Measurements from ENCODE around the gene KRTAP10-2. TPM values are rescaled to one million over a fixed set of nuclear protein-coding genes. Genes with fewer than 3 reads are reported as not detected.

Gene KRTAP10-2
- total and polyA plus RNA-seq, 2 of the 4 experiments (the other 2 are of a cell fraction), result not detected

- no peak overlapping the region for H2BK120ac ChIP-seq (ENCODE audit: low read depth, low read length)
- H3K14ac ChIP-seq (replicated peaks; ENCODE audit: low read depth, low read length), result no peak overlapping the region
- H4K91ac ChIP-seq (ENCODE audit: insufficient read depth, low read depth, low read length), result no peak overlapping the region
- no peaks in the 10 kb centered on the region; the same call in 1 of the 2 replicates for H3K9me3 ChIP-seq (ENCODE audit: control insufficient read depth, insufficient read depth, low read length)
- no peak overlapping the region for H3K27ac ChIP-seq (ENCODE audit: insufficient read depth, low read length)
- no peak overlapping the region for H3K56ac ChIP-seq (ENCODE audit: extremely low read depth, insufficient read depth, low read length)
- H2BK5ac ChIP-seq (ENCODE audit: low read depth, low read length, poor library complexity, severe bottlenecking), result no peak overlapping the region
- no peak for TF ChIP-seq RFX5 (IDR thresholded peaks at IDR 0.05; ENCODE audit: low read depth, low read length)
- no peak for TF ChIP-seq MAFK (IDR thresholded peaks at IDR 0.05; ENCODE audit: low read depth, low read length)
- no peak for TF ChIP-seq RCOR1 (IDR thresholded peaks at IDR 0.05; ENCODE audit: insufficient replicate concordance, low read length)
- TF ChIP-seq MXI1 (IDR thresholded peaks at IDR 0.05; ENCODE audit: borderline replicate concordance, low read depth, low read length), result no peak
- TF ChIP-seq BHLHE40 (IDR thresholded peaks at IDR 0.05; ENCODE audit: low read depth, low read length), result no peak
- TF ChIP-seq, protein P1, sequence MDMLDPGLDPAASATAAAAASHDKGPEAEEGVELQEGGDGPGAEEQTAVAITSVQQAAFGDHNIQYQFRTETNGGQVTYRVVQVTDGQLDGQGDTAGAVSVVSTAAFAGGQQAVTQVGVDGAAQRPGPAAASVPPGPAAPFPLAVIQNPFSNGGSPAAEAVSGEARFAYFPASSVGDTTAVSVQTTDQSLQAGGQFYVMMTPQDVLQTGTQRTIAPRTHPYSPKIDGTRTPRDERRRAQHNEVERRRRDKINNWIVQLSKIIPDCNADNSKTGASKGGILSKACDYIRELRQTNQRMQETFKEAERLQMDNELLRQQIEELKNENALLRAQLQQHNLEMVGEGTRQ (IDR thresholded peaks at IDR 0.05; ENCODE audit: low read depth, low read length), result no peak
- no peak overlapping the region for H2BK20ac ChIP-seq (ENCODE audit: low read depth, low read length)
- no peak overlapping the region for H3K23ac ChIP-seq (ENCODE audit: low read depth, low read length)
- no peak overlapping the region for H2BK15ac ChIP-seq (ENCODE audit: low read depth, low read length)
- ChIA-PET CTCF (no interaction called here), POLR2A (ENCODE audit: unreplicated experiment) (no interaction called here)
- H2AFZ ChIP-seq (replicated peaks; ENCODE audit: low read length, poor library complexity), result no peak overlapping the region
- no CpG with 5 or more reads among the region's 11 CpGs for WGBS, 2 experiments (ENCODE audit: extremely low coverage in 2 of 2, insufficient read length in 1 of 2)
- no peak overlapping the region for H3K9ac ChIP-seq (ENCODE audit: low read depth, low read length)
- no TSS peak for BruUV-seq (replicated peaks)
- ATAC-seq (ENCODE audit: low read depth) (no peak), DNase-seq (no peak)
- in situ Hi-C loops (cut with MboI; ENCODE audit: low sequenced_read_pairs), result no loop called here
- intact Hi-C loops (cut with micrococcal nuclease), result no loop called here
- no peak overlapping the region for H3K4me2 ChIP-seq (ENCODE audit: low read depth, low read length)
- no peak overlapping the region for H2AK5ac ChIP-seq (ENCODE audit: low read depth, low read length)
- dilution Hi-C loops (cut with HindIII; ENCODE audit: low sequenced_read_pairs, unreplicated experiment), result no loop called here
- no peaks in the 10 kb centered on the region for H3K79me1 ChIP-seq (ENCODE audit: low read depth in 1 of 2, low read length in 2 of 2)
- no peaks in the 10 kb centered on the region for H3K9me1 ChIP-seq (ENCODE audit: insufficient read depth, low read length)
- no peaks in the 10 kb centered on the region for H3K4me1 ChIP-seq (ENCODE audit: control insufficient read depth, insufficient read depth, low read length)
- H4K8ac ChIP-seq (ENCODE audit: low read depth in 2 of 2, low read length in 2 of 2), result no peak overlapping the region
- H3K4ac ChIP-seq (ENCODE audit: low read depth, low read length), result no peak overlapping the region
- no peaks in the 10 kb centered on the region for H4K20me1 ChIP-seq (ENCODE audit: insufficient read depth, low read length)
- no peak overlapping the region for H4K5ac ChIP-seq (ENCODE audit: low read depth, low read length)
- H3K36me3 ChIP-seq (ENCODE audit: control insufficient read depth, insufficient read depth, low read length), result no peaks in the 10 kb centered on the region
- H3K4me3 ChIP-seq (ENCODE audit: insufficient read depth, low read depth, low read length), result no peak overlapping the region
- H3K27me3 ChIP-seq (ENCODE audit: control insufficient read depth, insufficient read depth, low read length), result 0 out of 2 replicates have a peak, but pooled peaks cover 1% of the 10 kb centered on the region
- H2AK9ac ChIP-seq (replicated peaks; ENCODE audit: low read depth, low read length, poor library complexity), result no peak overlapping the region
- H3K18ac ChIP-seq (ENCODE audit: low read depth, low read length), result no peak overlapping the region
Measured at GRCh38 chr21:44540741-44541288, 10.5 kb downstream of the KRTAP10-2 start.

All from IMR-90 (cell line).